T-helper 17 cell (primary cell): ENCODE measurements around the gene ZSWIM6. TPM values are rescaled to one million over a fixed set of nuclear protein-coding genes. Genes with fewer than 3 reads are reported as not detected.

ENCODE experiments used
- ATAC-seq: fragments of 150-1000 bp; cut with Tn5 transposase; 2 replicates; pipeline ENCODE4 v1.10.0; 2021; ENCODE audit warnings: mild to moderate bottlenecking, moderate library complexity
- DNase-seq, 3 donors: peaks; one replicate each; pipeline versions ENCODE4 v3.0.0 to v3.0.0-alpha.2; 2020 to 2021
- H3K9me3 ChIP-seq: one replicate; pipeline ENCODE4 v1.7.0; 2013; ENCODE audit warnings: low read length, mild to moderate bottlenecking; ENCODE audit not compliant: control insufficient read depth, poor library complexity, severe bottlenecking
- H3K27ac Mint-ChIP-seq: one replicate; pipeline ENCODE4 v1.8.0; 2022; ENCODE audit warnings: mild to moderate bottlenecking, moderate library complexity, mixed read lengths
- H3K27me3 Mint-ChIP-seq: one replicate; pipeline ENCODE4 v1.8.0; 2022; ENCODE audit warnings: mixed read lengths
- H3K36me3 Mint-ChIP-seq: one replicate; pipeline ENCODE4 v1.8.0; 2022; ENCODE audit warnings: low read depth, mixed read lengths
- H3K4me1 Mint-ChIP-seq: one replicate; pipeline ENCODE4 v1.8.0; 2022; ENCODE audit warnings: mild to moderate bottlenecking, mixed read lengths
- H3K4me3 Mint-ChIP-seq: one replicate; pipeline ENCODE4 v1.8.0; 2022; ENCODE audit warnings: mild to moderate bottlenecking, moderate library complexity, mixed read lengths
- total RNA-seq, 4 donors: library from RNA in 2 of 4; stranded (reverse) in 2 of 4; gene quantifications; one replicate each; pipeline ENCODE4 v1.2.3 and lab custom pipeline; 2022 to 2026

The ZSWIM6 gene
- total RNA-seq, 2 donors from 2014 or later: 6.5 to 8.7 TPM

DNA sequence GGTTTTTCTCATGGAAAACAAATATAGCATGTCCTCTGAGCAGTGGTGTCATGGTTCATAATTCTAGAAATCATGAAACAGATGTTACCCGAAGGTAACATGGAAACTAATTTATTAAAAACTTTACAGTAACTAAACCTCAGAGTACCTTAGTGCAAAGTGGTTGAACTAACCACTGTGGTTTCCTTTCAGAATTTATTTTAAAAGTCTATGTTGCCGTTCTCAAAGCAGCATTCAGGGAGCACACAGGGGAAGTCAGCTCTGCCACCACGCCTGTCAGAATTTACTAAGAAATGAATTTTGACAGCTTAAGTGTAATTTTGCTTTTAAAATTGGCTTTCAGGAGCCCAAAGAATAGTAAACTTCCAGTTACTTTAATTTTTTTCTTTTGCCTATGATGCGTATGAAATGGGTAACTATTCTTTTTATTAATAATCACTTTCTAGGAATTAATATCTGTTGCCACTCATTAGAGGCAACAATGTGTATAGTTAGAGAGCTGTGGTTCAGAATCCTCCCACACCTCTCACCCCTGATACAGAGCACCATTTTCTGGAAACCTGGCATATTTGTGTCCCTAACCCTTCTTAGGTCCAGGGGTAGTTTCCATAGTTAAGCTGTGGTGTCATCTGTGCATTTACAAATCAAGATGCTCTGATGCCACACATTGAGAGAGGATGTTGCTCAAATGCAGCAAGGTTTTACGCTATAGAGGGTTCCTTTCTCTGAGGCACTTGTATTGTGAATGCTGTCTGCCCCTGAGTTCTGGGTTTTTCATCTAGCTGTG is 202.6 kb downstream of the ZSWIM6 start:
- H3K36me3 Mint-ChIP-seq: peaks cover 24% of the 10 kb centered on the region

DNA sequence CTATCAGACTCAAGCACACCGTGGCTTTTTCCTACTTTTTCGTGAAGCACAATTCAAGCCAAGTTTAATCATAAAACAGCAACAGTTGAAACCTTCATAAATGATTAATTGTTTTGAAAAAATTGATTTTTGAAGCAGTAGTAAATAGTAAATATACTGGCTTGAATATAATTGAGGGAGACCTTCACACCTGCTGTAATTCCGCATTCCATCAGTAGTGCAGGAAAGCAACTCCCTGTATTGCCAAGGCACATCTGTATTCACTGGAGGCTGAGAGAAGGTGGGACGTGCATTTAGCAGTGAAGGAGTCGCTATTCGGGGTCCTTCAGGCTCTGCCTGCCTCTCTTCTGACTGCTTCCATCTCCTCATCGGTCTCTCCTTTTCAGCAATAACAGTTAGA is 203.8 kb downstream of the ZSWIM6 start:
- H3K4me1 Mint-ChIP-seq: peaks cover 4% of the 10 kb centered on the region
- ATAC-seq: no peak
- peaks cover 21% of the 10 kb centered on the region for H3K36me3 Mint-ChIP-seq
- H3K27me3 Mint-ChIP-seq: no peaks in the 10 kb centered on the region
- H3K4me3 Mint-ChIP-seq: no peak overlapping the region
- H3K27ac Mint-ChIP-seq: no peak overlapping the region
- DNase-seq: no peak
- peaks cover 2% of the 10 kb centered on the region for H3K9me3 ChIP-seq

More for the DNA sequence above, 202.6 kb downstream of the ZSWIM6 start:
- DNase-seq (no peak), ATAC-seq (peak; percentile 57)
- Mint-ChIP-seq H3K4me1 (peaks cover 4% of the 10 kb centered on the region), H3K27ac (no peak overlapping the region), H3K27me3 (no peaks in the 10 kb centered on the region), H3K4me3 (no peak overlapping the region)
- H3K9me3 ChIP-seq: peaks cover 2% of the 10 kb centered on the region

GRCh38 chr5:61536922-61537321 is 204.9 kb downstream of the ZSWIM6 start:
- peaks cover 4% of the 10 kb centered on the region for H3K4me1 Mint-ChIP-seq
- H3K27me3 Mint-ChIP-seq: no peaks in the 10 kb centered on the region
- no peak for DNase-seq
- H3K4me3 Mint-ChIP-seq: no peak overlapping the region
- H3K27ac Mint-ChIP-seq: no peak overlapping the region
- peaks cover 2% of the 10 kb centered on the region for H3K9me3 ChIP-seq
- H3K36me3 Mint-ChIP-seq: peaks cover 22% of the 10 kb centered on the region
- no peak for ATAC-seq

DNA sequence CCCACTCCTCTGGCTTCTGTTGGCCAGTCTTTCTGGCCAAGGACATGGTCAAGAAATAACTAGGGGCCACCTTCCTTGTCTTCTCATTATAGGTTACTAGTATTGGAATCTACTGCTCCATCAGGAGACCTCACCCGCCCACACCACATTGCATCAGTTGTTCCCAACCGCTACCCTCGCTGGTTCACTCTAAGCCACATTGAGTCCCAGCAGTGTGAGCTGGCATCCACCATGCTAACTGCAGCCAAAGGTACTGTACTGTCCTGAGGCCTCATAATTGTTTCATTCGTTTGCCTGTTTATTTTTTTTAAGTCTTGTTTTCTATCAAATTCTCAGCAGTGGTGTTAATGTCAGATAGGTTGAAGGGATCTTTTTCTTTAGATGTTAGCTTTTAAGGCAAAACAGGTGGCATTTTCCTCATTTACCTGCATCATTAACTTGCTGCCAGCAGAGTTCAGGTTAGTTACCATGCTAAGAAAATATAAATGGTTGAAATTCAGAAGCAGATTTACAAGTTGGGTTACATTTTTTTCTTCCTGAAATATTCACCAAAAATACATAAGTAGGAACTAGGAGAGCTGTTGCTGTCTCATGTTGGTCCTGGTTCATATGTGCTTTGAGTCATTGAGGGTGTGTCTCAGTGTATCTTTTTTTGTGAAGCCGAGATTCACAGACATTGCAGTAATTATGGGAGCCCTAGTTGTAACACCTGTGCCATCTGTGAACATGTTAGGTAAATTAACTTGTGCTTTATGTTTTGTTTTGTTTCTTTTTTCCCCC is 206.9 kb downstream of the ZSWIM6 start:
- Mint-ChIP-seq H3K27me3 (no peaks in the 10 kb centered on the region), H3K27ac (no peak overlapping the region), H3K4me3 (no peak overlapping the region), H3K36me3 (peaks cover 27% of the 10 kb centered on the region), H3K4me1 (peaks cover 4% of the 10 kb centered on the region)
- H3K9me3 ChIP-seq: no peaks in the 10 kb centered on the region
- ATAC-seq (no peak), DNase-seq (no peak)

DNA sequence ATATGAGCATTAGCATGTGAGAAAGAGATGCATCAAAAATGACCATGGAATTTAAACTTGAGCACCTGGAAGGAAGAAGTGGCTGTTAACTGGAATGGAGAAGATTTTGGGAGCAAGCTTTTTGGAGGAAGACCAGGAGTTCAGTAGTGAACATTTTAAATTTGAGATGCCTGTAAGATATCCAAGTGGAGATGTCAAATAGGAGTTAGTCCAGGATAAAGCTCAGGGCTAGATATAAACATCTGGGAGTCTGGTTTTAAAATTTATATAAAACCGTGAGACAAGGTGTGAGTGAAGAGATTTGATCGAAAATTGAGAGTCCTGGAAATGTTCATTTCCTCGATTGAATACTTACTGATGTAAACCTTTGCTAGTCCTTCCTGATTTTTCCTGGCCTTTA is 217.5 kb downstream of the ZSWIM6 start:
- ATAC-seq (no peak), DNase-seq (no peak)
- no peak overlapping the region for H3K4me3 Mint-ChIP-seq
- no peak overlapping the region for H3K27ac Mint-ChIP-seq
- H3K36me3 Mint-ChIP-seq: peaks cover 2% of the 10 kb centered on the region
- H3K27me3 Mint-ChIP-seq: no peaks in the 10 kb centered on the region
- peaks cover 3% of the 10 kb centered on the region for H3K4me1 Mint-ChIP-seq
- no peaks in the 10 kb centered on the region for H3K9me3 ChIP-seq

- no peak overlapping the region for H3K27ac Mint-ChIP-seq
- H3K4me3 Mint-ChIP-seq: no peak overlapping the region
- ATAC-seq (no peak), DNase-seq (no peak)
- peaks cover 3% of the 10 kb centered on the region for H3K4me1 Mint-ChIP-seq
- no peaks in the 10 kb centered on the region for H3K9me3 ChIP-seq
- peaks cover 3% of the 10 kb centered on the region for H3K36me3 Mint-ChIP-seq
- H3K27me3 Mint-ChIP-seq: peaks cover 6% of the 10 kb centered on the region
Observed at GRCh38 chr5:61551637-61552313, 219.7 kb downstream of the ZSWIM6 start.

- H3K4me1 Mint-ChIP-seq: no peaks in the 10 kb centered on the region
- H3K9me3 ChIP-seq: no peaks in the 10 kb centered on the region
- DNase-seq (no peak), ATAC-seq (no peak)
- H3K27me3 Mint-ChIP-seq: peaks cover 6% of the 10 kb centered on the region
- H3K4me3 Mint-ChIP-seq: no peak overlapping the region
- H3K36me3 Mint-ChIP-seq: peaks cover 3% of the 10 kb centered on the region
- no peak overlapping the region for H3K27ac Mint-ChIP-seq
Observed at GRCh38 chr5:61559146-61559545, 227.1 kb downstream of the ZSWIM6 start.

- ATAC-seq: no peak
- Mint-ChIP-seq H3K4me3 (no peak overlapping the region), H3K27me3 (peaks cover 6% of the 10 kb centered on the region)
Observed at GRCh38 chr5:61559722-61560121, 227.7 kb downstream of the ZSWIM6 start.

DNA sequence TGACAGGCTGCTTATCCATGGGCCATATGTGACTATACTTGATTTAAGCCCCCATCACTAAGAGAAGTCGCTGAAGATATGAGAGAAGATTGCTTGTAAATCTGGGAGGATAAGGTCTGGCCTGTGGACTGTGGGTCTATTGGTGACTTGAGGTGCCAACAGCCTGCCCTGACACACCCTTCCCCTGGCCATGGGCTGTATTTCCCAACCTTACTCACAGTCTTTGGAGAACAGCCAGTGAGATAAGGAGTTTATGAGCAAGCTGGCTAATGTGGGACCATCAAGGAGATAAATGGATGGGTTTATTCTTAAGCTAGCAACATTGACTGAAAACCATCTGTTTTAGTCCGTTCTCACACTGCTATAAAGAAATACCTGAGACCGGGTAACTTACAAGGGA is 231.3 kb downstream of the ZSWIM6 start:
- H3K9me3 ChIP-seq: no peaks in the 10 kb centered on the region
- no peak for DNase-seq
- H3K4me3 Mint-ChIP-seq: no peak overlapping the region
- no peak overlapping the region for H3K27ac Mint-ChIP-seq
- H3K4me1 Mint-ChIP-seq: peaks cover 2% of the 10 kb centered on the region
- no peaks in the 10 kb centered on the region for H3K27me3 Mint-ChIP-seq
- no peaks in the 10 kb centered on the region for H3K36me3 Mint-ChIP-seq
- no peak for ATAC-seq

More at GRCh38 chr5:61559722-61560121, 227.7 kb downstream of the ZSWIM6 start:
- no peaks in the 10 kb centered on the region for H3K4me1 Mint-ChIP-seq
- no peak overlapping the region for H3K27ac Mint-ChIP-seq
- DNase-seq: no peak
- no peaks in the 10 kb centered on the region for H3K9me3 ChIP-seq
- H3K36me3 Mint-ChIP-seq: peaks cover 3% of the 10 kb centered on the region

DNA sequence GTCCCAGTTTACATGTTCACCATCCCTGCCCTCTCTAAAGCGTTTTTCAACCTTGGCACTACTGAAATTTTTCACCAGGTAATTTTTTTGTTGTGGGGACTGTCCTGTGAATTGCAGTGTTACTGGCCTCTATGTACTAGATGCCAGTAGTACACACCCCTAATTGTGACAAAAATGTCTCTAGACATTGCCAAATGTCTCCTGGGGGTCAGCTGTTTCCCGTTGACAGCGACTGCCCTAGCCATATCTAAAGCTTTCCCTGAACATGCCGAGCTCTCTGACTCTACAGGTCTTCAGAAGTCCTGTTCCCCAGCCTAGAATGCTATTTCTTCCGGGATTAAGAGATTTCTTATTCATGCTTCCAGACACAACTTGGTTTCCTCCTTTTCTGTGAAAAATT is 235.3 kb downstream of the ZSWIM6 start:
- Mint-ChIP-seq H3K4me3 (no peak overlapping the region), H3K27me3 (no peaks in the 10 kb centered on the region), H3K27ac (no peak overlapping the region), H3K36me3 (no peaks in the 10 kb centered on the region), H3K4me1 (peaks cover 2% of the 10 kb centered on the region)
- no peak for ATAC-seq
- H3K9me3 ChIP-seq: no peaks in the 10 kb centered on the region
- no peak for DNase-seq

GRCh38 chr5:61569353-61569752 is 237.3 kb downstream of the ZSWIM6 start:
- no peak overlapping the region for H3K27ac Mint-ChIP-seq
- peaks cover 2% of the 10 kb centered on the region for H3K4me1 Mint-ChIP-seq
- DNase-seq: no peak
- H3K36me3 Mint-ChIP-seq: no peaks in the 10 kb centered on the region
- no peak for ATAC-seq
- no peaks in the 10 kb centered on the region for H3K9me3 ChIP-seq
- H3K27me3 Mint-ChIP-seq: peaks cover 5% of the 10 kb centered on the region
- no peak overlapping the region for H3K4me3 Mint-ChIP-seq

GRCh38 chr5:61570767-61571166 is 238.7 kb downstream of the ZSWIM6 start:
- peaks cover 2% of the 10 kb centered on the region for H3K4me1 Mint-ChIP-seq
- DNase-seq (no peak), ATAC-seq (no peak)
- H3K36me3 Mint-ChIP-seq: no peaks in the 10 kb centered on the region
- peaks cover 5% of the 10 kb centered on the region for H3K27me3 Mint-ChIP-seq
- no peak overlapping the region for H3K4me3 Mint-ChIP-seq
- H3K9me3 ChIP-seq: no peaks in the 10 kb centered on the region
- H3K27ac Mint-ChIP-seq: no peak overlapping the region

GRCh38 chr5:61572959-61573358 is 240.9 kb downstream of the ZSWIM6 start:
- Mint-ChIP-seq H3K4me3 (no peak overlapping the region), H3K4me1 (no peaks in the 10 kb centered on the region), H3K36me3 (no peaks in the 10 kb centered on the region)

More at GRCh38 chr5:61572959-61573358, 240.9 kb downstream of the ZSWIM6 start:
- no peak for DNase-seq
- no peaks in the 10 kb centered on the region for H3K9me3 ChIP-seq
- Mint-ChIP-seq H3K27ac (no peak overlapping the region), H3K27me3 (peaks cover 5% of the 10 kb centered on the region)
- ATAC-seq: no peak
